NCI-H1694 treated with DMSO at 0.1 percent for 48 hours (cell line): ENCODE data around the gene F2.
"Not testable (repeated sequence)": the region's sequence is repeated elsewhere in the genome, so short reads cannot be mapped to it uniquely, and the experiment has no call there.

Experiments
- DNase-seq: peaks from one replicate; lab custom pipeline; 2025; lab: John Stamatoyannopoulos, UW

F2 gene

GRCh38 chr11:46686886-46687795 lies 31.9 kb upstream of the F2 start:
- DNase-seq: peak; percentile 66

DNA sequence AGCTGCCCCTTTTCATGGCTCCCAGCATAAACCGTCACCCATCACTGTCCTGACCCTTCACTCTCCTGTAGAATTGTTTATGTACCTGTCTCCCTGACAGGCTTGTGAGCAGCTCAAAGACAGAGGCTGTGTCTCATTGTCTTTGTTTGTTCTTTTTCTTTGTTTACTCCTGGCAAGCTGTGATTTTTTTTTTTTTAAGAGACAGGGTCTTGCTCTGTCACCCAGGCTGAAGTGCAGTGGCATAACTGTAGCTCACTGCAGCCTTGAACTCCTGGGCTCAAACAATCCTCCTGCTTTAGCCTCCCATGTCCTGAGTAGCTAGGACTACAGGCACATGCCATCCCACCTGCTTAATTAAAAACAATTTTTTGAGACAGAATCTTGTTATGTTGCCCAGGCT lies 28.3 kb upstream of the F2 start:
- no peak for DNase-seq

- DNase-seq: no peak
These were observed 26.6 kb upstream of the F2 start for GRCh38 chr11:46692450-46692849.

DNA sequence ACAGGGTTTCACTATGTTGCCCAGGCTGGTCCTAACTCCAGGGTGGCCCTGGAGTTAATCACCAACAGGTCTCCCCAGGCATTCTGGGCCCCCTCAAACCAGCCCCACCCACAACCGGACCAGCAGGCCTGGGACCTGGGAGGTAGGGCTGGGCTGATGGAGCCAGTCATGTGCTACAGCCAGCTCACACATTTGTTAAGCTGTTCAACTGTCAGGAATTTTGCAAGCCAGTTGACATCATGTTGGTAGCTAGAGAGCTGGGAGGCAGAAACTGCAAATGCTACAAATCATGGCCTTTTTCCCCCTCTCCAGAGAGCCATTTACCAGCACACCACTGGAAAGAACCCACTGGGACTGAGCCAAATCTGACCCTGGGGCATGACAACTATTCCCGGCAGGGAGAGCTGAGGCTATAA lies 25.4 kb upstream of the F2 start:
- no peak for DNase-seq

DNA sequence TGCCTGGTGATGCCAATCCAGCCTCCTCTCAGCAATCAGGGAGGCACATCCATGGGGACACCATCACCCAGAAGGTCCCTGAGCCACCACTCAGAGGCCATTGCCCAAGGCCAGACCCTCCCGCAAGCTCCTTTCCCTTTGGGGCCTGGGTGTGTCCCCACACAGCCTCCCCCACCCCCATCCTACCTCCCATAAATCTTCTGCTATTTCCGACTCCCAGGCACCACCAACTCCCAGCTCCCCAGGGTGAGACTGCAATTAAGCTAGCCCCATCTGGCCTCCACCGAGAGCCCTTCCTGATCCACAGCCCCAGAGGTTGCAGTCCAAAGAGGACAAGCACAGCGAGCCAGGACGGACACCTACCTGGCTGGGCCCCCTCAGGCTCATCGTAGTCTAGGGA lies 24.9 kb upstream of the F2 start:
- no peak for DNase-seq

- no peak for DNase-seq
These were observed 24.4 kb upstream of the F2 start for GRCh38 chr11:46694607-46695006.

GRCh38 chr11:46695345-46696211 lies 23.4 kb upstream of the F2 start:
- DNase-seq: no peak

- peak; percentile 79 for DNase-seq
These were observed 22.8 kb upstream of the F2 start for GRCh38 chr11:46696212-46696558.

DNA sequence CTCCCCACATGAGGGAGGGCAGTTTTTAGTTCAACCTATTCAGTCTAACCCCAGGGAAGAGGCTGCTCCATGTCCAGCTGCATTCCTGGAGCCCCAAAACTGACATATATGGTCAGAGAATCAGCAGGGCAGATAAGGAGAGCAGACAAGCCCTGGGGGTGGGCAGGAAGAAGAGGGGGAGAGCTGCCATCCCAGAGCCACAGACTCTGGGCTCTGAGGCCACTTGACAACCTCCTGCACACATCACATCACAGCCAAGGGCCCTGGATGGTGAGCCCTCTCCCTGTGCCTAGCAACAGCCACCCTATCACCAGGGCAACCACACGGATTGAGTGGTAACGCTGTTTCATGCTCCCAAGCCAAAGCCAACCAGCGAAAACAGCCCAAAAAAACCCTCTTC lies 21.7 kb upstream of the F2 start:
- DNase-seq: no peak

DNA sequence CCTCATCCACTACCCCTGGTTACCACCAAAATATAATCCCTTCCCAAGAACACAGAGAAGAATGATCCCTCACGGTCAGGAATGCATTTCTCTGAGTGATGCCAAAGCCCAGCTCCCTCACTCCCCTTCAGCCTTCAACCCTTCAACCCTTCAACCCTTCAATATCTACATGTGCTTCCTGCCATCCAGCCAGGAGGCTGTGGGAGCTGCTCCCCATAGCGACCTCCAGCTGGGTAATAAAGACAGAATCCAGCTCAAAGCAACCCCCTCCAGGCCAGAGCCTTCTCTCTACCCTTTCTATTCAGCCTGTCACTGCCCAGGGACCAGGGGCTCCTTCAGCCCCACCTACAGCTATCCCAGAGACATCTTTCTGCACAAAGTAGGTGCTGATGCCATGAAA lies 21.3 kb upstream of the F2 start:
- no peak for DNase-seq

DNA sequence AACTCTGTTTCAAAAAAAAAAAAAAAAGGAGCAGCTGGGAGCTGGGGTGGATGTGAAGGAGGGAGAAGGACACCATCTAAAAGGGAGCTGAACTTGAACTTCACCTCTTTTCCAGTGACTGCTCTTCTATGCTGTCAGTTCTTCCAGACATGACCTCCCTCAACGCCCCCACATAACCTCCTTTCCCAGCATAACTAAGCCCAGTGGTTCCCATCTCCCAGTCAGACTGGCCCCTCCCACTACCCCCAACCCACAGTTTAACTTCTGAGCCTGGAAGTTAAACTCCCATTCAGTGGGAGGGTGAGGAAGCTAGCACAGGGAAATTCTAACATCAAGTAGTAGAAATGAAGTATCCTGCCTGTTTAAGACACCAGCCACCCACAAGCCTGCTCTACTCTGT lies 20.4 kb upstream of the F2 start:
- DNase-seq: no peak

DNA sequence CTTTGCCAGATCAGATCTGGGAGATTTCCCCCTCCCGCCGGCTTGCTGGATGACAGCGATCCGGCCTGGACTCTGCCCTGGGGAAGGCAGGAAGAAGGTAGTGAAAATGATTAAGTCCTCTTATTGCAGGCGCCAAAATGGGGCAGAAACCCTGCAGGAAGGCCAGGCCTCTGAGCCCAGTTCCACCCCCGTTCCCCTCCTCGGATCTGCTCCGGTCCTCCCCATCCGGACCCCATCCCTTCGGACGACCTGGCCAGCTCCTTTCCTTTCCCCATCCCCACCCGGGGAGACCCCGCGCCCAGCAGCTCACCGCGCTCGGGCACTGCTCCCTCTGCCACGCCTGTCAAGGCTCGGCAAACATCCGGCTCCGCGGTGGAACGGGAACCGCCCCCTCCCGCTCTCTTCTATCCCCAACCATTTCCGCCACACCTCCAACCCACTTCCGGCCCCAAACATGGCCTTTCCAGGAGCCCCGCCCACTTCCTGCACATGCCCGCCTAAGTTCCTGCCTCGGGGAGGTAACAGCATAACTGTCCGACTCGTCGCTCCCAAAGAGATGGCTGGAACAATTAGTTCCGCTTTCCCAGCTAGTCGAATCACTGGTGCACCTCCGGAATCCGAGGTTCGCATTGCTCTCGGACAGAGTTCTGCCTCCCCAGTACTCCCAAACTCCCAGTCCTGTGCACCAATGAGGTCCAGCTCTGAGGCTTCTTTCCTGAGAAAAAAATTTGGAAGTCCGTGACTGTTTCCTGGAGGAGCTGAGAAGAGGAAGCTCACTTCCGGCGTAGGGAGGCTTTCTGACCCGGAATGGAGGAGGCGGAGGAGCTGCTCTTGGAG lies 18.6 kb upstream of the F2 start, which contains the start of the genes ARHGAP1 and ZNF408:
Gene ARHGAP1, minus strand, starts transcription at position 379 of the 837 bp plus-strand sequence. CDS start 4,512 bp downstream, outside the sequence.
Gene ZNF408, plus strand, starts transcription at position 791 of the 837 bp plus-strand sequence. Its CDS starts 17 bp downstream, at position 808.
- DNase-seq: peak; percentile 94

DNA sequence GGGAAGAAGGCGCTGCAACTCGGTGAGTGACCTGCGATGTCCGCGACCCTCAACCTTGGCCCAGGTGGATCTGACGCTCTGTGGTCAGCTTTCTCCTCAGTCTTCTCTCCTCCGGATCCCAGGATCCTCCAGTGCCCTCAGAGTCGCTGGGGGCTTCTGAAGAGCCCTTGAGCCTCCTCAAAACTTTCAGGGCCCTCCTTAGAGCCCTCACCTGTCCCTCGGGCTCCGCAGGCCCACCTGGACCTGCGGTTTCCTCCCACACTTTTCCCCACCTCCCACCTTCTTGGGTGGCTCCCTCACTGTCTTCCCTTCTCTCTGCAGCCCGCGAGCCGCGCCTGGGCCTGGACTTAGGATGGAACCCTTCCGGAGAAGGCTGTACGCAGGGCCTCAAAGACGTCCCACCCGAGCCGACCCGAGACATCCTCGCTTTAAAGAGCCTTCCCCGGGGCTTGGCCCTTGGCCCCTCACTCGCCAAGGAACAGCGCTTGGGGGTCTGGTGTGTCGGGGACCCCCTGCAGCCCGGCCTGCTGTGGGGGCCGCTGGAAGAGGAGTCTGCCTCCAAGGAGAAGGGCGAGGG lies 17.8 kb upstream of the F2 start:
- DNase-seq: no peak

- no peak for DNase-seq
These were observed 13.8 kb upstream of the F2 start for GRCh38 chr11:46705070-46705688.

DNA sequence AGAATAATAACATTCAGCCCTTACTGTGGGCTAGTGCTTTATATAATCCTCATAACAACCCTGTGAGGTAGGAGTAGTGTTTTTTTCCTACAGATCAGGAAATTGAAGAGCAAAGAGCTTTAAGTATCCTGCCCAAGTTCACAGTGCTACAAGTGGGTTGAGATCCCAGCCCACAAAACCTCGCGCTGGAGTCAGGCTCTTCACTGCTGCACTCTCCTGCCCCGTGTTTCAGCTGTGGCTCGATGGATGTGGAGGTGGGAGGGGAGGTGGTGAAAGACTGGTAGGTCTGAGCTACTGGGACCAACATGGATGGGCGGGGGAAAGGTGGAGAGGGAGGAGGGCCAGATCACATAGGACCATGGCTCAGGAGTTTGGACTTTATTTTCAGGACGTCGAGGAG lies 12.1 kb upstream of the F2 start:
- DNase-seq: no peak

DNA sequence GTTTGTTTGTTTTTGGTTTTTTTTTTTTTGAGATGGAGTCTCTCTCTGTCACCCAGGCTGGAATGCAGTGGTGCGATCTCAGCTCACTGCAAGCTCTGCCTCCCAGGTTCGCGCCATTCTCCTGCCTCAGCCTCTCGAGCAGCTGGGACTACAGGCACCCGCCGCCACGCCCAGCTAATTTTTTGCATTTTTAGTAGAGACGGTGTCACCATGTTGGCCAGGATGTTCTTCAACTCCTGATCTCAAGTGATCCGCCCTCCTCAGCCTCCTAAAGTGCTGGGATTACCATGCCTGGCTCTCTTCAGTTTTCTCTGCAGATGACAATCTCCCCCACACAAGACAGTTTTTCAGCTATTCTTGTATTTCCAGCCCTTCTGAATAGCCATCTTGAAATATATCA lies 9.7 kb upstream of the F2 start:
- not testable (repeated sequence) for DNase-seq

GRCh38 chr11:46710821-46711269 lies 8.2 kb upstream of the F2 start:
- no peak for DNase-seq

- no peak for DNase-seq
These were observed 7.7 kb upstream of the F2 start for GRCh38 chr11:46711303-46711702.

GRCh38 chr11:46712874-46713576 lies 6.0 kb upstream of the F2 start:
- no peak for DNase-seq

DNA sequence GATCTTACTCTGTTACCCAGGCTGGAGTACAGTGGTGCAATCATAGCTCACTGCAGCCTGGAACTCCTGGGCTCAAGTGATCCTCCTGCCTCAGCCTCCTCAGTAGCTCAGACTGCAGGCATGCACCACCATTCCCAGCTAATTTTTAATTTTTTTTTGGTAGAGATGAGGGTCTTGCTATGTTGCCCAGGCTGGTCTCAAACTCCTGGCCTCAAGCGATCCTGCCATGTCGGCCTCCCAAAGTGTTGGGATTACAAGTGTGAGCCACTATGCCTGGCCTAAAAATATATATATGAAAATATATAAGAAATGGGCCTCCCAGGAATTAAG lies 1.2 kb upstream of the F2 start:
- not testable (repeated sequence) for DNase-seq
